SH-SY5Y (cell line): ENCODE data around the gene KCNAB2.

Source experiments
- GATA2 ChIP-seq: IDR thresholded peaks from 2 replicates; pipeline ENCODE4 v1.6.1; 2011; ENCODE audit warnings: mild to moderate bottlenecking, low read depth, low read length
- GATA3 ChIP-seq: IDR thresholded peaks from 2 replicates; pipeline ENCODE4 v1.6.1; 2011; ENCODE audit warnings: low read depth, mild to moderate bottlenecking, low read length, moderate library complexity

Gene KCNAB2

DNA sequence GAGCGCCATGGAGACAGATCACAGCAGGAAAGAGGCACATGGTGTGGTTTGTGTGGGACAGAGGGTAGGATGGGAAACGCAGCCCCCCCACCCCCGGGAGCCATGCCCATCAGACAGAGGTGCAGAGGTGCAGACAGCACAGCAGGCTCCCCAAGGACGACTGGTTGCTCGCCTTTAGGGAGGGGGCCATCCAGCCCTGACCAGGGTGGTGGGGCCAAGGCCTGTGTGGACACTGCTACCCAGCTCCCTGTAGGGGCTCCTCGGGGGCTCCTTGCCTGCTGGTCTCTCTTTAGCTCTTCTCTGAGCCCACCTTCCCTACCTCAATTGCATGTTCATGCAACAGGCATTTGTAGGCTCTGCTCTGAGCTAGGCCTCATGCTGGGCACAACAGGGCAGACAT, 3.7 kb downstream of the KCNAB2 start:
- no peak for TF ChIP-seq GATA3
- TF ChIP-seq GATA2, result no peak

DNA sequence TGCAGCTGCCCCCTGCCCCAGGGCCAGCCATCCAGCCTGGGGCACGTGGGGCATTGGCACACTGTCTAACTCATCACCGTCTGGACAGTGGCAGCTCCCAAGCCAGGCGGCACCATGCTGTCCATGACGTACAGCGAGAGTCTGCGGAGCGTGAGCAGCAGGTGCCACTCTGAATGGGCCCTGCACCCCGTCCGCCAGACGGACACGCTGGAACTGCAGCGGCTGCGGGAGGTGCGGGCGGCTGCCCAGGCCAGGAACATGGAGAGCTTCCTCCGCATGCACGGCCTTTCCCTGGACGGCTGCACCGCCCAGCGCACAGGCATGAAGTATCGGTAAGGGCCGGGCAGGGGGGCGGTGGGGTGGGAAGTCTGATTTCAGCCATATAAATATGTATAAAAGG, 5.7 kb downstream of the KCNAB2 start:
- no peak for TF ChIP-seq GATA3

DNA sequence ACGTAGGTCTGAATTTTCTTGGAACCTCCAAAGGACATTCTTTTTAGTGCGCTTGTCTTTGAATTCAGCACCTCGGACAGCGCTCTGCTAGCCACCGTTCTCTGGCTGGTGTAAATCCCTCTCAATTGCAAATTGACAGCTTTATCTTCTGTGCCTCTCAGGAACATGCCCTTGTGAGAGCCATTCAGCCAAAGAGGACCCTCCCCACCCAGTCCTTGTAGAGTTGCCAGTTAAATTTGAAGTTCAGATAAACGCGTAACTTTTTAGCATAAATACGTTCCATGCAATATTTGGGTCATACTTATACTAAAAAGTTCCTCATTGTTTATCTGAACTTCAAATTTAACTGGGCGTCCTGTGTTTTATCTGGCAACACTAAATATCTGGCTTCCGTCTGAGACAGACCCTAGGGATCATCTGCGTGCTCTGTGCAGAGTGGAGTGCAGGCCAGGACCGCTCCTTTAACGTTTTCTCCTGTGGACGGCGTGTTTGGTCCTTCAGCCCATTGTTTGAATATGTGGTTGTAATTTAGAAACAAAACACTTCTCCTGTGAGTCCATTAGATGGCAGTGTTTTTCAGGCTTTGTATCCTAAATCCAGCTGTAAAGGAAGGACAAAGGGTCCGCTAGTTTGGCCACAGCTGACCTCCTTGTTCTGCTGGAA, 7.0 kb downstream of the KCNAB2 start:
- no peak for TF ChIP-seq GATA3
- TF ChIP-seq GATA2, result no peak

DNA sequence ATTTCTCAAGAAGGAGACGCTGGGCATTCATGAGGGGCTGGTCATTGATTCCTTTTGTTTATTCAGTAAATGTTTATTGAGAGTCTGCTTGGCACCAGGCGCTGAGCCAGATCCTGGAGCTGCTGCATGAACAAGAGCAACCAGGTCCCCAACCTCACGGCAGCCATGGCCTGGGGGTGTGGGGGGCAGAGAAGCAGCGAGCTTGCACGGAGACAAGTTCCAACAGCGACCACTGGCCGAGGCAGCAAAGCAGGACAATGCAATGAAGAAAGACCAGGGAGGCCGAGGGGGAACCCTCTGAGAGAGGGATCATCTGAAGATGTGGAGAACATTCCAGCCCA, 7.5 kb downstream of the KCNAB2 start:
- TF ChIP-seq GATA2 (no peak), GATA3 (no peak)

DNA sequence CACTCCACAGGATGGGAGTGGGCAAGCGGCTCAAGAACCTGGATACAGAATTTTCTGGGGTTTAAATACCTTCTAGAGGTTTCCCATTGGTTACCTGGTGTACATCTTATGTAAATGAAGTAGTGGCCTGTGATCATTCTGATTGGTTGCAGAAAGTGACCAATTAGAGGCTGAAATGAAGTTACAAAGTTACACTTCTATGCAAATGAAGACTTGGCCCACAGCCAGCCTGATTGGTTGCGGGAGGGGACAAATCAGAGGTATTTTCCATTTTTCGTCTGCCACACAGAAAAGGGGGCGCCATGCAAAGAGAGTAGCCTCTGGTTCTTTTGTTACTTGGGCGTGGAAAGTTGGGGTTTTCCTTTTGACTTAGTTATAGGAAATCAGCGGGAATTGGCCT, 8.9 kb downstream of the KCNAB2 start:
- no peak for TF ChIP-seq GATA3
- TF ChIP-seq GATA2, result no peak

DNA sequence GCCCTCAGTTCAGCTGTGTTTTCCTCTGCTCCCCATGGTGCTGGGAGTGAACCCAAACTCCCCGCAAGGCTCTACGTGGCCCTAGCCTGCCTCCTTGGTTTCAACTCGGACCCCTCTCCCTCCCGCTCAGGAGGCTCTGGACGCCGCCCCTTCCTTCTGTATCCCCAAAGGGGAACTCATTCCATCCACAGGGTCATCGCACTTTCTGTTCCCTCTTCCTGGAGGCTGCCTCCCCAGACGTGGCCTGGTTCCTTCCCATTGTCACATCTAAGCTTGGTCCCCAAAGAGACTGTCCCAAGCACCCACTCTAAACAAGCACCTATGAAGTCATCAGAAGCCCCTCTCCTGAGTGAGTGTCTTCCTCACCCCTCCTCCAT, 10.9 kb downstream of the KCNAB2 start:
- TF ChIP-seq GATA2 (no peak), GATA3 (no peak)

DNA sequence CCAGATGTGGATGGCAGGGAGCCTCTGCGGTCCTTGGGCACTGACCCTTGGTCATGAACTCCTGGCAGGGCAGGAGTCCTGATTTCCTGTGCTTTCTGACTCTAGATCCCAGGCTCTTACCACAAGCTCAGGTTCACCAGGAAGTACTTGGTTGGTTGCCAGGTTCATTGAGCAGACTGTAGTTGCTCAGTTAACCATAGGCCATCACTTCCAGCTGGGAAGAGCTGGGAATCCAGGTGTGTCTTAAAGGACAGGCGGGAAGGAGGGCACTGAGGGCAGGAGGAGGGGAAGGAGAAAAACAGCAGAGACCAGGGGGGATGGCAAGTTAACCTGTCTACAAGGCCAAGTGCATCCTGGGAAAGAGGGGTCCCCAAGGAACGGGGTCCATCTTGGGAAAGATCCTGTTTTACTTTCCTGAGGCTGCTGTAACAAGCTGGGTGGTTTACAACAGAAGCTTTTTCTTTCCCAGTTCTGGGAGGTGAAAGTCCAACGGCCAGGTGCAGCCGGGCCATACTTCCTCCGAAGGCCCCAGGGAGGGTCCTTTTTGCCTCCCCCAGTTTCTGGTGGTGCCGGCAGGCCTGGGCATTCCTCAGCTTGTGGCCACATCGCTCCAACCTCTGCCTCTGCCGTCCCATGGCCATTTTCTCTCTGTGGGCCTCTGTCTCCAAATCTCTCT, 11.6 kb downstream of the KCNAB2 start:
- TF ChIP-seq GATA2, result no peak
- no peak for TF ChIP-seq GATA3

DNA sequence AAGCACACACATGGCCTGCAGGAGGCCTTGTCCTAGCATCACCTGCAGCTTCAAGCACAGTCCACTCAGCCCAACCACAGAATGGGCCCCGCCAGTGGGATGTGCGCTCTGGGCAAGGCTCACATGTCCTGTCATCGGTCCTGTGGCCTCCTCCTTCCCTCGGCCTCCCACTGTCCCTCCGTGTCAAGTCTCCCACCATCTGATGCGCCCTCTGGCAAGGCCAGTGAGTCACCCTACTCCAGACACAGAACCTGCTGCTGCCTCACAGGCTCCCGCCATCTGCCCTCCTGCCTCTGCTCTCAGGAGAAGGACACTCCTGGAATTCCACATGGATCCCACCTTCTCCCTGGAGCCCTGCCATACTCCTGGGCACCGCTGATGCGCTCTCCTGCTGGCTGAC, 14.2 kb downstream of the KCNAB2 start:
- TF ChIP-seq GATA3 (no peak), GATA2 (no peak)

DNA sequence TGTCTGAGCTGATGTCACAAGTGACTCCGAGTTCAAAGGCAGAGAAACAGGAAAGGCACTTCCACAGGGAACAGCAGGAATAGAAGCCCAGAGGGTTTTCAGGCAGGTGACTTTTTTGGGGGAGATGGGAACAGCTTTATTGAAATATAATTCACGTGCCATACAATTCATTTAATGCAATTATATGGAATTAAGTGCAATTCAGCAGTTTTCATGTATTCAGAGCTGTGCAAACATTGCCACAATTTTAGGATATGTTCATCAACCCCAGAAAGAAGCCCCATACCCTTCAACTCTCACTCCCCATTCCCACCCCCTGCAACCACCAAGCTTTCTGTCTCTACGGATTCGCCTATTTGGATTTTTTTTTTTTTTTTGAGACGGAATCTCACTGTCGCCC, 17.0 kb downstream of the KCNAB2 start:
- TF ChIP-seq GATA3 (no peak), GATA2 (no peak)

DNA sequence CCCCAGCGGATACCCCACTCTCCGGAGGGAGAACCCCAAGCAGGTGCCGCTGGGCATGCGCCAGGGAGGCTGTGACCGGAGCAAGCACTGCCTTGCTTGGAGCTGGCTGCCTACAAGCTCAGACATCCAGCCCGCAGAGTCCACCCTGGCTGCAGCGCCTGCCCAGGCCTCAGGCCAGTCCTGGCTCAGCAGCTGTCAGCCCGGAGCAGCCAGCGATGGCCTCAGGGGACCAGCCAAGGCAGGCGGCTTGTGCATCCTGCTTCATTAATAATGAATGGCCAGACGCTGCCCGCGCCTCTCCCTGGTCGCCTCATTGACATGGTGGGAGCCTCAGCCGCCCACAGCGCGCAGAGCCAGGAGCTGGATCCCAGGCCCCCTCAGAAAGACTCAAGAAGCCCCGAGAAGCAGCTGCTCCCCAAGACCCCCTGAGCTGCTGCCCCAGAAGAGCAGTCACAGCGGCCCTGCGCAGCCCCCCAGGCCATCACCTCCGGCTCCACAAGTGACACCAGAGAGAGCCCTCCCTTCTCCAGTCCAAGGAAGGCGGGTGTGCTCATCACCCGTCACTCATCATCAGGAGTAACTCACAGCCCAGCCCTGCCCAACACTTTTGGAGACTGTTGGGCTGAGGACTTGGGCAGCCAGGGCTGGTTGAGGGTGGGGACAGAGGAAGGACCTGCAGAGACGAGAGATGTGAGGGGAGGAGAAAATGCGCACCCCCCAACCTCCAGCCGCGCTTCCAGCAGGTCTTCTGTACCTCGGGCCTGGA, 19.6 kb downstream of the KCNAB2 start:
- no peak for TF ChIP-seq GATA3
- TF ChIP-seq GATA2, result no peak

DNA sequence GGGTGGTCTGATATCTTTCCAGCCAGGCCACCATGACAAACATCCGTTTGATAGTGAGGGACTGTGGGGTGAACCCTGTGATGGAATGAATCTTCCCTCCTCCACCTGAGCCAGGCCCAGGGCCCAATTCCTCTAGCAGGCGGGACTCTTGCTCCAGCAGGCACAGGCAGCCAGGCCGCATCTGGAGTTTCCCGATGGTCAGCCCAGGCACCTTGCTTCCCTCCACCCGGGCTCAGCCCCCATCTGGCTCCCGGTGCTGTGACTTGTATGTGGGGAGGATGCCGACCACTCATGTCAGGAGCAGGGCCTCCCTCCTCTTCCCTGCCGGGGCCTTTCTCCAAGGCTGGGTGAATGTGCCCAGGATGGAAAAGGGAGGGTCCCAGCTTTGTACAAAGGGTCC, 21.0 kb downstream of the KCNAB2 start:
- no peak for TF ChIP-seq GATA2
- TF ChIP-seq GATA3, result no peak

DNA sequence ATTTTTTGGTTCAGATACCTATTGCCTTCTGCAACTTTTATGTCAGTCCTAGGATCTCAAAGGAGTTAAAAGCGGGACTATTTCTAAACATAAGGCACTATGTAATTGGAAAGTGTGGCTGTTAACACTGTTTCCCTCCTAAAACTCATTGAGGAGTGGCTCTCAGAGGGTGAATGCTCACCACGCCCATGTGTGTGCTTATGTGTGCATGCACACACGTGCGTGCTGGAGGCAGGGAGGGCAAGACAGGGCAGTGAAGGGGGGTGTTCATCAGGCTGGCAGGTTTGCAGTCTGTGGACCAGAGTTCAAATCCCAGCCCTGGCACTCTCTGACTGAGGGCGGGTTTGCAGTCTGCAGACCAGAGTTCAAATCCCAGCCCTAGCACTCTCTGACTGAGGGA, 22.4 kb downstream of the KCNAB2 start:
- no peak for TF ChIP-seq GATA2
- TF ChIP-seq GATA3, result no peak

DNA sequence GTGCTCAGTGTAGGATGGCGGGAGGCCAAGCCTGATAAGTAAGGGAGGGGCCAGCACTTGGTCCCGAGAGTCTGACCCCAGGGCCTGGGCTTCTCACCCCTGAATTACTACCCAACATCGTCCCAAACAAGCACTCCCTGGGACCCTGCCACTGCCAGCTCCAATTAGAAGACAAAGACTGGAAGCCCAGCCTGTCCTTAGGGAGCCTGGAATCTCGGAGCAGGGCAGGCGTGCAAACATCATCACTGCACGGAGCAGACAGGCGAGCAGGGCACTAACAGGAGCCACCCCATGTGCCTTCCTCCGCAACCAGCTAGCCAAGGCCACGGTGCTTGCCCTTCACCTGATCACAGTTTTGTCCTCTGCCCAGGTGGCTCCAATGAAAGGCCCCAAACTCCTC, 23.2 kb downstream of the KCNAB2 start:
- TF ChIP-seq GATA3, result no peak
- no peak for TF ChIP-seq GATA2

DNA sequence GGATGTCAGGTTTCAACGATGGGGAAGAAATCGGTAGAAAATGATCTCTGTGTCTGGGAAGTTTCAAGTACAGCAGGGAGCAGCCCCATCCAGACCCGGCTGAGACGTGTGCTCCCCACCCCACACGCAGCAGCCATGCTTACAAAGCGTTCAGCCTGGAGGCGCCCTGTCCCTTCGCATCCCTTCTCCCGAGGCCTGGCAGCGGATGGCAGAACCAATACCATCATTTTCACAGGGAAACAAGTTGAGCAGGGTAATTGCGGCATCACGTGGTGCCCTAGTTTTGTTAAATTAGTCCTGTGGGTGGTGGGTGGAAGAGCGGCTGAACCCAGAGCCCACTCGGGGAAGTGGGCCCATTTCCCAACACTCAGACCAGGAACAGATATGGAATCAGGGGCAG, 23.9 kb downstream of the KCNAB2 start:
- TF ChIP-seq GATA3, result no peak
- no peak for TF ChIP-seq GATA2

DNA sequence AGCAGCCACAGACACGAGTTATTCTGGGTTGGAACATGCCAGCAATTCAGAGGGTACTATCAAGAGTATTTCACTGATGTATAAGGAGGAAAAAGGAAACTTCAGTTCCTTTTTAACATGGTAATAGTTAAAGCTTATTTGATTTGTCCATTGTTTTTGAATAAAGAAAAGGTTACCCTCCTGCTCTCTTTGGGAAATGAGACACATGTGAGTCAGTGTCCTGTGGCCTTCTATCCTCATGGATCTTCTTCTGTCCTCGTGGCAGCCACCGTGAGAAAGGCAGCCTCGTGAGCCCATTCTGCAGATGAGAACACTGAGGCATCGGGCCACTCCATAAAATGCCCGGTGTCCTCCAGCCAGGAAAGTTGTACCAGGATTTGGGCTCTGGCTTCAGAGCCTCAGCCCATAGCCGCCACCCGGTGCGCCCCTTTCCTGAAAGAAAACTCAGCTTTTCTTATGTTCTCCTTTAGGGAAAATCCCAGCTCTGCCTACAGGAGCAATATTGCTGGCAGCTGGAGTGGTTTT, 24.8 kb downstream of the KCNAB2 start:
- TF ChIP-seq GATA3 (no peak), GATA2 (no peak)

DNA sequence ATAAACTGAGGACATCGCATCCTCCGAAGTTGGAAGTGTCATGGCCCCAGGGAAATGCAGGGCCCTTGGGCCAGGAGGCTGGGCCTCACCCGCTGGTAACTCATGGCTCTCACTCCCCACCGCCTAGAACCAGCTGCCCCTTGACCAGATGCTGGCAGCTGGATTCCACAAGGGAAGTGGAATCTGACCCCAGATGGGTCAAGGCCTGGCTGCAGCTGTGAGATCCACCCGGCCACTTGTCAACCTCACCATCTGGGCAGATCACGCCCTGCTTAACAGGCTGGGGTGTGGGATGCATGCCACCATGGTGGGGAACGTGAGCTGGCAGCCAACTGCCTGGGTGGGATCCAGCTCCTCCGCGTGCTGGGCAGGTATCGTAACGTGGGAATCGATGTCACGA, 25.5 kb downstream of the KCNAB2 start:
- TF ChIP-seq GATA3, result no peak
- TF ChIP-seq GATA2, result no peak

DNA sequence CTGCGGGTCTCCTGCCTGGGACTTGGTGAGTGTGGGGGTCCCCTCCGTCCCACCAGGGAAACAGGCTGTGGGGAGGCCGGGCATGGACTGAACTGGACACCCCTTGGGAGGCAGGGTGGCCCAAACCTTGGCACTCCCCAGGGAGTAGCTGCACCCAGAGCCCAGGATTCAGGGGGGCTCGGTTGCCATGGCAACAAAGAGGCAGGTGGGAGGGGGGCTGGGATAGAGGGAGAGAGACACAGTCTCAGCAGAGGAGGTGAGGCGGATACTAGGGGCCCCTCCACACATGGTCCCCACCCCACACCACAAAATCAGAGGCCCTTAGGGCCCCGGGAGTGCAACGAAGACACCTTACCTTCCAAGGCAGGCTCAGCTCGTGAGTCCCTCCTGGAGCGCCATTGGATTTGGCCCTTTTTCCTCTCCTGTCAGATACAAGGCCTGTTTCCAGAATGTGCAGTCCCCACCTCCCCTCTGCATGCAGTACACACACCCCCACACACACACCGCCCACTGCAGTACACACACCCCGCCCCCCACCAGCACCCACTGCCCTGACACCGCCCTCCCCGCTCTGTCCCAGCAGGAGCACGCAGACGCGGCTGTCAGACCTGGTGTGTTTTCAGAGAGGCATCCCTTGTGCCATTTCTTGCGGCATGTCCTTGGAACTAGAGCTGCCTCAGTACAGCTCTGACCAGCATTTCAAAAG, 27.2 kb downstream of the KCNAB2 start:
- no peak for TF ChIP-seq GATA3
- TF ChIP-seq GATA2, result no peak
